HG03139 (cell line): ENCODE results near the gene MRPS12.

Experiments
- ATAC-seq: cut with Tn5 transposase; IDR thresholded peaks from one replicate; pipeline ENCODE4 v1.9.1; 2021; ENCODE audit not compliant: unreplicated experiment

MRPS12 gene

GRCh38 chr19:38974624-38975213, 44.0 kb downstream of the MRPS12 start:
- ATAC-seq: no peak

GRCh38 chr19:38975214-38975860, 44.6 kb downstream of the MRPS12 start, which contains the start of gene FBXO17:
TSS of gene FBXO17 (minus strand) at chr19:38975742. CDS start at chr19:38950319, 25,423 bp downstream.
- no peak for ATAC-seq

GRCh38 chr19:38975861-38976271, 45.1 kb downstream of the MRPS12 start:
- no peak for ATAC-seq

- ATAC-seq: no peak
These were observed 46.9 kb downstream of the MRPS12 start for GRCh38 chr19:38977445-38978325.

- ATAC-seq: no peak
These were observed 47.6 kb downstream of the MRPS12 start for GRCh38 chr19:38978326-38978689.

- ATAC-seq: no peak
These were observed 49.1 kb downstream of the MRPS12 start for GRCh38 chr19:38979812-38980211.

GRCh38 chr19:38980583-38981374, 50.0 kb downstream of the MRPS12 start:
- no peak for ATAC-seq
